HepG2 (cell line): ENCODE results near the gene TOMM40L. TPM values are rescaled to one million over a fixed set of nuclear protein-coding genes. Genes with fewer than 3 reads are reported as not detected.
A peak's percentile ranks its signal among the peaks of the same experiment; 100 is the strongest.

Experiments
- ATAC-seq: fragments of 200-7000 bp; cut with Tn5 transposase; 3 replicates; pipeline ENCODE4 v1.9.1; 2020; ENCODE audit warnings: mild to moderate bottlenecking, moderate library complexity
- BruUV-seq: library from RNA; stranded (reverse); fragments of 400-500 nt; replicated peaks from 2 replicates; lab custom pipeline; 2021; lab: Mats Ljungman, UMichigan
- CTCF ChIA-PET: fragments of 300-600 bp; formaldehyde crosslinking; extraction: SDS; loops from one replicate; lab custom pipeline; 2021; ENCODE audit warnings: low total read pairs, inconsistent platforms, low intra/inter-chr PET ratio; lab: Yijun Ruan, JAX
- POLR2A ChIA-PET: fragments of 350-600 bp; sonication (Branson Sonifier 250); formaldehyde crosslinking; loops from one replicate; lab custom pipeline; 2020; ENCODE audit warnings: antibody characterized with exemption, inconsistent platforms; lab: Yijun Ruan, JAX
- DNase-seq: peaks from one replicate; pipeline ENCODE4 v3.0.0-alpha.2; 2015; ENCODE audit warnings: low spot score
- FAIRE-seq: peaks from 3 replicates; lab custom pipeline; 2011; peaks lifted over from hg19 to GRCh38; lab: Jason Lieb, UNC
- H2AFZ ChIP-seq: one replicate; pipeline ENCODE4 v1.6.1; 2011; ENCODE audit warnings: low read length, inconsistent platforms
- H3K27ac ChIP-seq: fragments of 300-600 bp; 3 replicates; pipeline ENCODE4 v1.8.0; 2011; ENCODE audit warnings: mixed run types, mild to moderate bottlenecking, mixed read lengths, low read length, inconsistent platforms; ENCODE audit not compliant: insufficient read depth; ENCODE audit errors: extremely low read length
- H3K27me3 ChIP-seq, 2 experiments: fragments of 200-600 bp in 1 of 2; 2 replicates in 1 of 2; 3 replicates in 1 of 2; pipeline versions ENCODE4 v1.6.0 to v1.8.0; 2011; ENCODE audit warnings: low read length in 2 of 2, mild to moderate bottlenecking in 2 of 2, moderate library complexity in 2 of 2, inconsistent platforms in 1 of 2; ENCODE audit not compliant: insufficient read depth in 2 of 2, control insufficient read depth in 1 of 2
- H3K36me3 ChIP-seq, 2 experiments: fragments of 200-600 bp in 1 of 2; replicated peaks in 1 of 2; 2 replicates in 1 of 2; 3 replicates in 1 of 2; pipeline versions ENCODE4 v1.5.1 to v1.8.0; 2011; ENCODE audit warnings: low read length in 2 of 2, inconsistent platforms in 1 of 2; ENCODE audit not compliant: insufficient read depth in 2 of 2, control insufficient read depth in 1 of 2
- H3K4me1 ChIP-seq: 2 replicates; pipeline ENCODE4 v1.5.1; 2012; ENCODE audit warnings: low read length, inconsistent platforms; ENCODE audit not compliant: insufficient read depth
- H3K4me2 ChIP-seq: 2 replicates; pipeline ENCODE4 v1.6.0; 2011; ENCODE audit warnings: low read depth, low read length, inconsistent platforms
- H3K4me3 ChIP-seq, 3 experiments: fragments of 200-600 bp in 1 of 3; sonication (generic), shearing (Covaris generic) in 1 of 3; replicated peaks in 1 of 3; 2 replicates each; pipeline ENCODE4 v1.5.1; 2011 to 2016; ENCODE audit warnings: low read length in 3 of 3, inconsistent platforms in 2 of 3, low read depth in 2 of 3, mild to moderate bottlenecking in 2 of 3, control low read depth in 1 of 3, mixed read lengths in 1 of 3; ENCODE audit not compliant: insufficient read depth in 1 of 3
- H3K79me2 ChIP-seq: one replicate; pipeline ENCODE4 v1.6.1; 2011; ENCODE audit warnings: low read length, inconsistent platforms; ENCODE audit not compliant: insufficient read depth
- H3K9ac ChIP-seq: 2 replicates; pipeline ENCODE4 v1.6.0; 2011; ENCODE audit warnings: mild to moderate bottlenecking, low read depth, low read length, inconsistent platforms; ENCODE audit not compliant: insufficient read depth
- H3K9me3 ChIP-seq: 2 replicates; pipeline ENCODE4 v1.5.1; 2012; ENCODE audit warnings: mild to moderate bottlenecking, low read length
- H4K20me1 ChIP-seq: 2 replicates; pipeline ENCODE4 v1.6.0; 2011; ENCODE audit warnings: inconsistent platforms, mild to moderate bottlenecking, low read length, moderate library complexity; ENCODE audit not compliant: insufficient read depth
- ATF7 ChIP-seq, 2 experiments: fragments of 450-650 bp in 1 of 2; sonication (generic) in 1 of 2; formaldehyde crosslinking in 1 of 2; IDR thresholded peaks; 2 replicates each; pipeline versions ENCODE4 v1.4.0 to v1.6.1; 2016 to 2020; ENCODE audit warnings: antibody characterized with exemption in 1 of 2, mild to moderate bottlenecking in 1 of 2, missing genetic modification reagents in 1 of 2
- FOXO1 ChIP-seq: sonication (generic); formaldehyde crosslinking; IDR thresholded peaks from 2 replicates; pipeline ENCODE4 v1.4.0; 2020; ENCODE audit warnings: missing genetic modification reagents
- HMG20B ChIP-seq: conservative IDR thresholded peaks from 2 replicates; pipeline ENCODE4 v1.6.1; 2016; ENCODE audit warnings: missing genetic modification reagents, missing compliant biosample characterization
- HNRNPH1 ChIP-seq: fragments of 200-400 bp; formaldehyde crosslinking; optimal IDR thresholded peaks from 2 replicates; pipeline ENCODE3; 2017; ENCODE audit warnings: mild to moderate bottlenecking, low read depth, low read length
- POLR2AphosphoS5 ChIP-seq: IDR thresholded peaks from 2 replicates; pipeline ENCODE4 v1.6.1; 2012; ENCODE audit warnings: low read depth, low read length
- RARA ChIP-seq: IDR thresholded peaks from 2 replicates; pipeline ENCODE4 v1.6.1; 2016; ENCODE audit warnings: missing genetic modification reagents, missing compliant biosample characterization
- SOX6 ChIP-seq, 2 experiments: fragments of 450-650 bp in 1 of 2; sonication (generic) in 1 of 2; formaldehyde crosslinking in 1 of 2; IDR thresholded peaks; 2 replicates each; pipeline versions ENCODE4 v1.4.0 to v1.6.1; 2017 to 2020; ENCODE audit warnings: antibody characterized with exemption in 1 of 2, mild to moderate bottlenecking in 1 of 2, missing genetic modification reagents in 1 of 2
- THAP11 ChIP-seq: IDR thresholded peaks from 2 replicates; pipeline ENCODE4 v1.6.1; 2016; ENCODE audit warnings: missing biosample characterization, missing genetic modification reagents
- ZFAT ChIP-seq: sonication (generic); formaldehyde crosslinking; conservative IDR thresholded peaks from 2 replicates; pipeline ENCODE4 v1.8.1; 2023; ENCODE audit warnings: missing genetic modification reagents, inconsistent platforms
- ZNF207 ChIP-seq: fragments of 450-650 bp; IDR thresholded peaks from 2 replicates; pipeline ENCODE4 v1.6.1; 2016; ENCODE audit warnings: antibody characterized with exemption, borderline replicate concordance
- ZNF292 ChIP-seq: sonication (generic); formaldehyde crosslinking; IDR thresholded peaks from 2 replicates; pipeline ENCODE4 v1.8.1; 2022; ENCODE audit warnings: mild to moderate bottlenecking, low read depth, missing genetic modification reagents, borderline replicate concordance
- ZNF326 ChIP-seq: sonication (generic); formaldehyde crosslinking; IDR thresholded peaks from 2 replicates; pipeline ENCODE4 v1.4.0; 2020; ENCODE audit warnings: missing genetic modification reagents, borderline replicate concordance
- ZNF343 ChIP-seq: sonication (generic); formaldehyde crosslinking; IDR thresholded peaks from 2 replicates; pipeline ENCODE4 v1.4.0; 2020; ENCODE audit warnings: mild to moderate bottlenecking, missing genetic modification reagents
- ZNF354B ChIP-seq: sonication (generic); formaldehyde crosslinking; IDR thresholded peaks from 2 replicates; pipeline ENCODE4 v1.8.0; 2022; ENCODE audit warnings: mild to moderate bottlenecking, missing genetic modification reagents
- ZNF530 ChIP-seq: sonication (generic); formaldehyde crosslinking; IDR thresholded peaks from 2 replicates; pipeline ENCODE4 v1.5.0; 2020; ENCODE audit warnings: low read depth, mild to moderate bottlenecking, missing genetic modification reagents
- ZNF766 ChIP-seq: sonication (generic); formaldehyde crosslinking; IDR thresholded peaks from 2 replicates; pipeline ENCODE4 v1.5.0; 2020; ENCODE audit warnings: missing genetic modification reagents, borderline replicate concordance
- ZNF770 ChIP-seq: sonication (generic); formaldehyde crosslinking; IDR thresholded peaks from 2 replicates; pipeline ENCODE4 v1.5.0; 2020; ENCODE audit warnings: mild to moderate bottlenecking, missing genetic modification reagents
- ZNF782 ChIP-seq: sonication (generic); formaldehyde crosslinking; IDR thresholded peaks from 2 replicates; pipeline ENCODE4 v1.4.0; 2020; ENCODE audit warnings: missing genetic modification reagents, mild to moderate bottlenecking, borderline replicate concordance
- whole genome bisulfite sequencing: methylation state at CpG from one replicate; pipeline ENCODE4 v1.1.6; 2017; ENCODE audit warnings: low lambda C conversion rate; 5-methylcytosine and 5-hydroxymethylcytosine counted together
- in situ Hi-C: cut with HindIII; loops from 2 replicates; pipeline ENCODE4 v1.10.0; 2017; ENCODE audit warnings: low pct_unique_long_range_greater_than_20kb; ENCODE audit not compliant: extremely low pct_ligation_motif_present
- intact Hi-C: fragments of 100-400 bp; cut with micrococcal nuclease; formaldehyde crosslinking; loops from one replicate; pipeline ENCODE4 v1.10.0; 2022; ENCODE audit not compliant: unreplicated experiment
- polyA plus RNA-seq, 8 experiments: library from polyadenylated mRNA; depleted of rRNA in 3 of 8; stranded (reverse) in 7 of 8; unstranded in 1 of 8; fragments of >200 nt; fragmentation: Illumina TruSeq in 4 of 8; extraction: Trizol in 4 of 8; gene quantifications; 2 replicates each; pipeline versions ENCODE4 v1.2.1 to v1.2.3, GENCODE V29; 2011 to 2016; ENCODE audit warnings: low read depth in 4 of 8, missing spikeins in 1 of 8, mixed read lengths in 1 of 8; ENCODE audit not compliant: insufficient read depth in 1 of 8
- total RNA-seq, 5 experiments: library from RNA; depleted of rRNA; stranded (reverse); fragments of >200 nt; fragmentation: Illumina TruSeq; extraction: Trizol; gene quantifications; 2 replicates each; pipeline ENCODE4 v1.2.3, GENCODE V29; 2016; ENCODE audit warnings: low read depth in 1 of 5
- TF ChIP-seq, protein P1 (sequence below): sonication (generic); formaldehyde crosslinking; IDR thresholded peaks from 2 replicates; pipeline ENCODE4 v1.4.0; 2020; ENCODE audit warnings: mild to moderate bottlenecking, missing genetic modification reagents
- TF ChIP-seq, protein P2 (sequence below): sonication (generic); formaldehyde crosslinking; IDR thresholded peaks from 2 replicates; pipeline ENCODE4 v1.8.0; 2022; ENCODE audit warnings: mild to moderate bottlenecking, missing genetic modification reagents, moderate library complexity

TOMM40L gene
- total and polyA plus RNA-seq, 2 of the 13 experiments (the other 11 are each of a cell fraction or from before 2014, with no cell fraction given): 14.1 to 26.2 TPM

DNA sequence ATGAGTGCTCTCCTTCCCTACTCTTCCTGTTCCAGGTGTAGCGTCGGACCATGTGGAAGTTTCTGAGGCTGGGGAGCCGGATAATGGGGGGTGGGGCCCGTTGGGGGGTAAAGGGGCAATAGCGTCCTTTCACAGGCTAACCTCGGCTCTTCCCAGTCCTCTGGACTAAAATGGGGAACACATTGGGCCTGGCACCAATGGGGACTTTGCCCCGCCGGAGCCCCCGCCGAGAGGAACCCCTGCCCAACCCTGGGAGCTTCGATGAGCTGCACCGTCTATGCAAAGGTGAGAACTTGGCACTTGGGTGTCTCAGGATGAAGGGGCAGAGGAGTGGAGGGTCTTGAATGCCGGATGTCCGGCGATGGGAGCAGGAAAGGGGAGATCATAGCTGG is 456 bp downstream of the TOMM40L start:
- H3K4me1 ChIP-seq: peaks cover 53% of the 10 kb centered on the region
- H2AFZ ChIP-seq: no peak overlapping the region
- ATAC-seq (no peak), DNase-seq (no peak), FAIRE-seq (no peak)
- peak overlapping the region; percentile 81 to 82 (median 81) for H3K4me3 ChIP-seq
- no peaks in the 10 kb centered on the region for H3K9me3 ChIP-seq
- POLR2A ChIA-PET: interaction anchor here (1.0 to 12.5 kb wide), 19 partner anchors 9 to 206 kb away, joined by 3 to 357 read pairs (median 9); partner anchors contain the start of genes ADAMTS4, CFAP126, DEDD and F11R
- BruUV-seq: no TSS peak
- H3K27ac ChIP-seq: peak overlapping the region; percentile 69
- peak overlapping the region; percentile 74 for H3K9ac ChIP-seq
- CTCF ChIA-PET: interaction anchor here (0.7 to 3.7 kb wide), 6 partner anchors 15 to 156 kb away, joined by 3 to 36 read pairs (median 8); no protein-coding TSS in a partner anchor
- 2% methylated on average over 12 of the region's 15 CpGs for WGBS
- in situ Hi-C loops (loop anchor here (5.0 to 10.0 kb wide), 2 partner anchors 66 to 158 kb away; no protein-coding TSS in a partner anchor), intact Hi-C loops (loop anchor here (2.0 to 5.0 kb wide), 2 partner anchors 64 to 86 kb away; partner anchors contain the start of gene SDHC)
- H3K36me3 ChIP-seq: peaks cover 13 to 49% of the 10 kb centered on the region in 2 experiments
- peak overlapping the region; percentile 92 for H3K4me2 ChIP-seq
- H3K27me3 ChIP-seq: no peaks in the 10 kb centered on the region; a peak in 1 of 5 replicates
- peaks cover 11% of the 10 kb centered on the region for H4K20me1 ChIP-seq
- peaks cover 32% of the 10 kb centered on the region for H3K79me2 ChIP-seq
- TF ChIP-seq ZNF770: no peak
- TF ChIP-seq ATF7 (IDR thresholded peaks at IDR 0.05): no peak
- no peak for TF ChIP-seq ATF7 (CRISPR knock-in tag; IDR thresholded peaks at IDR 0.05)
- no peak for TF ChIP-seq ZNF292
- TF ChIP-seq FOXO1: no peak
- TF ChIP-seq HMG20B (CRISPR knock-in tag): no peak
- TF ChIP-seq THAP11 (CRISPR knock-in tag): no peak
- no peak for TF ChIP-seq ZNF766 (CRISPR knock-in tag)
- no peak for TF ChIP-seq POLR2AphosphoS5
- TF ChIP-seq, protein P1, sequence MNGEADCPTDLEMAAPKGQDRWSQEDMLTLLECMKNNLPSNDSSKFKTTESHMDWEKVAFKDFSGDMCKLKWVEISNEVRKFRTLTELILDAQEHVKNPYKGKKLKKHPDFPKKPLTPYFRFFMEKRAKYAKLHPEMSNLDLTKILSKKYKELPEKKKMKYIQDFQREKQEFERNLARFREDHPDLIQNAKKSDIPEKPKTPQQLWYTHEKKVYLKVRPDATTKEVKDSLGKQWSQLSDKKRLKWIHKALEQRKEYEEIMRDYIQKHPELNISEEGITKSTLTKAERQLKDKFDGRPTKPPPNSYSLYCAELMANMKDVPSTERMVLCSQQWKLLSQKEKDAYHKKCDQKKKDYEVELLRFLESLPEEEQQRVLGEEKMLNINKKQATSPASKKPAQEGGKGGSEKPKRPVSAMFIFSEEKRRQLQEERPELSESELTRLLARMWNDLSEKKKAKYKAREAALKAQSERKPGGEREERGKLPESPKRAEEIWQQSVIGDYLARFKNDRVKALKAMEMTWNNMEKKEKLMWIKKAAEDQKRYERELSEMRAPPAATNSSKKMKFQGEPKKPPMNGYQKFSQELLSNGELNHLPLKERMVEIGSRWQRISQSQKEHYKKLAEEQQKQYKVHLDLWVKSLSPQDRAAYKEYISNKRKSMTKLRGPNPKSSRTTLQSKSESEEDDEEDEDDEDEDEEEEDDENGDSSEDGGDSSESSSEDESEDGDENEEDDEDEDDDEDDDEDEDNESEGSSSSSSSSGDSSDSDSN (CRISPR knock-in tag): peak; percentile 28; the same call in 1 of the 2 replicates
- no peak for TF ChIP-seq ZFAT (CRISPR knock-in tag)
- no peak for TF ChIP-seq HNRNPH1
- 0 out of 2 replicates have a peak, but pooled peaks have one; percentile 20 for TF ChIP-seq ZNF354B (CRISPR knock-in tag)
- no peak for TF ChIP-seq ZNF326 (CRISPR knock-in tag)
- TF ChIP-seq ZNF782 (CRISPR knock-in tag): no peak
- no peak for TF ChIP-seq ZNF207
- no peak for TF ChIP-seq ZNF530 (CRISPR knock-in tag)
- no peak for TF ChIP-seq RARA (CRISPR knock-in tag)
- TF ChIP-seq, protein P2, sequence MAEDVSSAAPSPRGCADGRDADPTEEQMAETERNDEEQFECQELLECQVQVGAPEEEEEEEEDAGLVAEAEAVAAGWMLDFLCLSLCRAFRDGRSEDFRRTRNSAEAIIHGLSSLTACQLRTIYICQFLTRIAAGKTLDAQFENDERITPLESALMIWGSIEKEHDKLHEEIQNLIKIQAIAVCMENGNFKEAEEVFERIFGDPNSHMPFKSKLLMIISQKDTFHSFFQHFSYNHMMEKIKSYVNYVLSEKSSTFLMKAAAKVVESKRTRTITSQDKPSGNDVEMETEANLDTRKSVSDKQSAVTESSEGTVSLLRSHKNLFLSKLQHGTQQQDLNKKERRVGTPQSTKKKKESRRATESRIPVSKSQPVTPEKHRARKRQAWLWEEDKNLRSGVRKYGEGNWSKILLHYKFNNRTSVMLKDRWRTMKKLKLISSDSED (CRISPR knock-in tag): no peak
- TF ChIP-seq ZNF343 (CRISPR knock-in tag): no peak
- TF ChIP-seq SOX6 (IDR thresholded peaks at IDR 0.05): no peak
- no peak for TF ChIP-seq SOX6 (CRISPR knock-in tag; IDR thresholded peaks at IDR 0.05)
